HG02870 (cell line): Measurements from ENCODE around the gene PALM.
"Not testable (repeated sequence)": the region's sequence is repeated elsewhere in the genome, so short reads cannot be mapped to it uniquely, and the experiment has no call there.

Experiments
- ATAC-seq: cut with Tn5 transposase; IDR thresholded peaks from one replicate; pipeline ENCODE4 v1.9.1; 2021; ENCODE audit warnings: mild to moderate bottlenecking, moderate library complexity; ENCODE audit not compliant: unreplicated experiment

The PALM gene

DNA sequence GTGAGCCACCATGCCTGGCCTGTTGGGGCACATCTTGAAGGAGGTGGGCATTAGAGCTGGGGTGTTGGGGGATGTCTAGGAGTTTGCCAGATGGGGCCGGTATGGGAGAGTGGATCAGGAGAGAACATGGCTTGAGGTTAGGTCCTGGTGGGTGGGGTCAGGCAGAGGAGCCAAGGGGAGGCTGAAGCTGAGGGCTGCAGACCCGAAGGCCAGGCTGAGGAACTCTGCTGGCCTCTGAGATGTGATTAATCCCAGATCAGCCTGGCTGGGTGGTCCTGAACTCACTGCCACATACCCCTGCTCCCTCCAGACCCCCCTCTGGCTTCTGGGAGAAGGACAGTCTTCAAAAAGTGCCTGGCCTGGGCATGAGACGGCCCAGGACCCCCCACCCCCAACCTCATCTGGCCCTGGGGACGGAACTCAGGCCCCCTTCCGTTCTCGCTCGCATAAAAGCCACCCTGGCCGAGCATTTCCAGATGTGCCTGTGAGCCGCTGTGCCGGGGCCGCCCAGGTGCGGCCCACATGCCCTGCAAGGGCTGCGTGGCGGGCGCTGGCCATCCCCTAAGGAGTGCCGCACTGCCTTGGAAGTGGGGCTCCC lies 29.8 kb upstream of the PALM start:
- no peak for ATAC-seq

DNA sequence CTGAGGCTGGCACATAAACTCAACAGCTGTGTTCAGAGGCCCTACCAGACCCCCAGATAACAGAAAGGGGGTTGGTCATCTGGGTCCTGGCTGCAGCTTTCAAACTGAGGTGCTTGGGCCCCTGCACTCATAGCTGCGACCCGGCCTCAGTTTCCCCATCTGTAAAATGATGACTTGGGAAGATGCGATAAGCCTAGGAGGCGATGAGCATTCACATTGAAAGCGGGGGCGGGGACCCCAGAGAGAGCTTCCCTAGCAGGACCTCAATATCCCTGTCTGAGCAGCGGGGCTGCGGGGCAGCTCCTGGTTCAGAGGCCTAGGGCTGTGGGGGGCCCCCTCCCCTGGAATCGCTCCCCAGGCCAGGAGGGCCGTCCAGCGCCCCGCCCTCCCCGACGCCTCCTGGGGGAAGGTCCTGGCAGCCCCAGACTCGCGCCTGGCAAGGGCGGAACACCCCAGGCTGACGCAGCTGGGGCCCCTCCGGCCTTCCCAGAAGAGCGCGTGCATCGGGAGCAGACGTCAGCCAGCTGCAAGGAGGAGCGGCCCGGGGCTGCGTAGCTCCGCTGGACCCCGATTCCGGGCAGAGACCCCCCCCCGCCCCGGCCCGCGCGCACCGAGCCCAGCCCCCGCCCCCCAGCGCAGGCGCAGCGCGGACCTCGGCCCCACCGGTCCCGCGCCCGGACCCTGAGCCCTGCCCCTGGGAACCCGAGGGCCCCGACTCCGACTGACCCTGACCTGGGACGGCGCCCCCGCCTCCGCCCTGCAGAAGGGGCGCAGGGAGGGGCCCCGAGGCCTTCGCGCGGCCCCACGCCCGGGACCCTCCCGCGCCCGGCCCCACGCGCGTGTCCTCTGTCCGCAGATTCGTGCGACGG lies 29.1 kb upstream of the PALM start:
- peak; percentile 12 for ATAC-seq

DNA sequence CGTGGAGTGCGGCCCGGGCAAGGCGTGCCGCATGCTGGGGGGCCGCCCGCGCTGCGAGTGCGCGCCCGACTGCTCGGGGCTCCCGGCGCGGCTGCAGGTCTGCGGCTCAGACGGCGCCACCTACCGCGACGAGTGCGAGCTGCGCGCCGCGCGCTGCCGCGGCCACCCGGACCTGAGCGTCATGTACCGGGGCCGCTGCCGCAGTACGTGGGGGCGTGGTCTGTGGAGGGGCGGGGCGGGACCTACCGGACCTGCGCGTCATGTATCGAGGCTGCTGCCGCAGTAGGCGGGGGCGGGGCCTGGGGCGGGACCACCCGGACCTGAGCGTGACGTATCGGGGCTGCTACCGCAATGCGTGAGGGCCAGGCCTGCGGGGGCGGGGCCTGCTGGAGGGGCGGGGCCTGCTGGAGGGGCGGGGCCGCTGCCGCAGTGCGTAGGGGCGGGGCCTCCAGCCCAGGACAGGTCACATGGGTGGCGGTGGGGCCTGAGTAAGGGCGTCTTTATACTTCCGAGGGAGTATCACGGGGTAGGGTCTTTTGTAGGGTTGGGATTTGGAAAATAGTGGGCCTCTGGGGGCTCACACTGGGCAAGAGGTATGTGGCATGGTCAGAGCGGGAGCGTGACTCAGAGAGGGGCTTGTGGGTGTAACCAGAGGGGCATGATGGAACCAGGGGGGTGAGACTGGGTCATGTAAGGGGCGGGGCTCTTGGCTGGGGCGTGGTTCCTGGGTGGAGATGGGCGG lies 28.3 kb upstream of the PALM start:
- peak; percentile 64 for ATAC-seq

DNA sequence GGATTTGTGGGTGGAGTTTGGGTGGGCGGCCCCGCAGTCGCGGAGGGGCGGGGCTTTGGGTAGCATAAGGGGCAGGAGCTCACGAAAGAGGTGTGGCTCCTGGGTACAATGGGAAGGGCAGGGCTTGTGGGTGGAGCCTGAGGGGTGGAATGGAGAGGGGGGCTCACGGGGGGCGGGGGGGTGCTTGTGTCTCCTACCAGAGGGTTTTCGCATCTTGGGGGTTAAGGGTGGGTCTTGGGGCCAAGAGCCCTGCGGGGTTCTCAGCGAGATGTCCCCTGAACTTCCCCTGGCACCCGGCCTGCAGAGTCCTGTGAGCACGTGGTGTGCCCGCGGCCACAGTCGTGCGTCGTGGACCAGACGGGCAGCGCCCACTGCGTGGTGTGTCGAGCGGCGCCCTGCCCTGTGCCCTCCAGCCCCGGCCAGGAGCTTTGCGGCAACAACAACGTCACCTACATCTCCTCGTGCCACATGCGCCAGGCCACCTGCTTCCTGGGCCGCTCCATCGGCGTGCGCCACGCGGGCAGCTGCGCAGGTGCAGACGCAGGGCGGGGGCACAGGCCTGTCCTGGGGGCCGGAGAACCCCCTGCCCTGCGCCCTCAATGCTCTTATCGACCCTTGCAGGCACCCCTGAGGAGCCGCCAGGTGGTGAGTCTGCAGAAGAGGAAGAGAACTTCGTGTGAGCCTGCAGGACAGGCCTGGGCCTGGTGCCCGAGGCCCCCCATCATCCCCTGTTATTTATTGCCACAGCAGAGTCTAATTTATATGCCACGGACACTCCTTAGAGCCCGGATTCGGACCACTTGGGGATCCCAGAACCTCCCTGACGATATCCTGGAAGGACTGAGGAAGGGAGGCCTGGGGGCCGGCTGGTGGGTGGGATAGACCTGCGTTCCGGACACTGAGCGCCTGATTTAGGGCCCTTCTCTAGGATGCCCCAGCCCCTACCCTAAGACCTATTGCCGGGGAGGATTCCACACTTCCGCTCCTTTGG lies 27.4 kb upstream of the PALM start:
- ATAC-seq = no peak

DNA sequence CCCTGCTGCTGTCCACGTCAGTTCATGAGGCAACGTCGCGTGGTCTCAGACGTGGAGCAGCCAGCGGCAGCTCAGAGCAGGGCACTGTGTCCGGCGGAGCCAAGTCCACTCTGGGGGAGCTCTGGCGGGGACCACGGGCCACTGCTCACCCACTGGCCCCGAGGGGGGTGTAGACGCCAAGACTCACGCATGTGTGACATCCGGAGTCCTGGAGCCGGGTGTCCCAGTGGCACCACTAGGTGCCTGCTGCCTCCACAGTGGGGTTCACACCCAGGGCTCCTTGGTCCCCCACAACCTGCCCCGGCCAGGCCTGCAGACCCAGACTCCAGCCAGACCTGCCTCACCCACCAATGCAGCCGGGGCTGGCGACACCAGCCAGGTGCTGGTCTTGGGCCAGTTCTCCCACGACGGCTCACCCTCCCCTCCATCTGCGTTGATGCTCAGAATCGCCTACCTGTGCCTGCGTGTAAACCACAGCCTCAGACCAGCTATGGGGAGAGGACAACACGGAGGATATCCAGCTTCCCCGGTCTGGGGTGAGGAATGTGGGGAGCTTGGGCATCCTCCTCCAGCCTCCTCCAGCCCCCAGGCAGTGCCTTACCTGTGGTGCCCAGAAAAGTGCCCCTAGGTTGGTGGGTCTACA lies 25.9 kb upstream of the PALM start:
- no peak for ATAC-seq

DNA sequence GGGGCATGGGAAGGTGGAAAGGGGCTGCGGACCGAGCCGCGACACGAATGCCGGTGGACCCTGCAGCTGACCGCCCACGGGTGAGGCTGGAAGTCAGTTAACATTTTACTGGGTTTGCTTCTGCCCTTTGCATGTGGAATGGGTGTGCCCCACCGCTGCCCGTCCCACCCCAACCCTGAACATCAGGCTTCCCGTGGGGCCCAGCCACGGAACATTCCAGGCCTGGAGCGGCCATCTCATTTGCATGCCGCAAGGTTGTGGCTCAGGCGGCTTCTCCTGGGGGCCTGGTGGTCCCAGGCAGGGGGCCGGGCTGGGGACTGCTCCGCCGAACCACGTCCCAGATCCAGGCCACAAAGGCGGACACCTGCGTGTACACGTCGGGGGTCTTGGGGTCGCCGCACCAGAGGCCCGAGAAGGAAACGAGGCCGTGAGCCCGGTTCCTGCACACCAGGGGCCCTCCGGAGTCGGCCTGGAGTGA lies 23.2 kb upstream of the PALM start:
- no peak for ATAC-seq

DNA sequence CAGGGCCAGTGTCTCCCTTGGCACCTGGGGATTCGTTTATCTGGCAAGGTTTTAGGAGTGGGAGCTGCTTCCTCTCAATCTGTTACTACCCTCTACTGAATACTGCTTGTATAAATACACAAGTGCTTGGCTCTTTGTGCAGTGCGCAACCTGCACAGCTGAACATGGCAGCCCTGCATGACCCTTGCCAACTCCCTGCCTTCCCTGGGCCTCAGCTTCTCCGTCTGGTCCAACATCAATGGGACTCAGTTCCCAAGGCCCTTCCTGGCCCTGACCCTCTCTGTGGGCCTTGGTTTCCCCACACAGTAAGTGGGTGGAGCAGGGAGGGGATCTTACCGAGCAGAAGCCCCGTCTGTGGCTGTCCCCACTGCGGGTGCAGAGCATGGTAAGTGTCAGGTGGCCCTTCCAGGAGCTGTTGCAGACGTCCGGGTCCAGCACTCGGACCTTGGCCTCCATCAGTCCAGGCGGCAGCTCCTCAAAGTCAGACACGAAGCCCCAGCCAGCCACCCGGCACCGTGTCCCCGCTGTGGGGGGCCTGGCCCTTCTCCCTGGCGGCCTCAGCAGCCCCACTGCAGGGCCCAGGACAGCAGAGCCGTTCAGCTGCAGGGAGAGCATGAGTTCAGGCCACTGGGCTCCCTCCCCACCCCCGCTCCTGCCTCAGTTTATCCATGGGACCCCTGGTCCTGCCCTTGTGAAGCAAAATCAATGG lies 22.0 kb upstream of the PALM start:
- no peak for ATAC-seq

DNA sequence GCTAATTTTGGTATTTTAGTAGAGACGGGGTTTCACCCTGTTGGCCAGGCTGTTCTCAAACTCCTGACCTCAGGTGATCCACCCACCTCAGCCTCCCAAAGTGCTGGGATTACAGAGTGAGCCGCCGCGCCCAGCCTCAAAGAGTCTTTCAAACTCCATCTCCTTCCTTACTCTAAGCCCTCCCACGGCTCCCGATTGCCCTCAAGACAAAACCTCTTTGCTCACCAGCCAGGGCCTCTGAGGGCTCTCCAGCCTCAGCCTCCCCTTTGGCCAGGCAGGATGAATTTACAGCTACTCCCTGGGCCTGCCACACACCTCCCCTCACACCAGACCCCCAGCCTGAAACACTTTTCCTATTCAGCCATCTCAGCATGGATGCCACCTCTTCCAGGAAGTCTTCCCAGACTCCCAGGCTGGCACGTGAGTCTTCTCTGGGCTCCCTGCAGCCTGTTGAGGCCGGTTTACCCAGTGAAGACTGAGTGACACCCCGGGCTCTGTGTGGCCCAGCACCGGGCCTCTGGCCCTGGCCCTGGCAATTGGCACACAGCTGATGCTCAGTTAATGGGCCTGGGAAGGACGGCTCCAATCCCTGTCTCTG lies 21.1 kb upstream of the PALM start:
- ATAC-seq = no peak

DNA sequence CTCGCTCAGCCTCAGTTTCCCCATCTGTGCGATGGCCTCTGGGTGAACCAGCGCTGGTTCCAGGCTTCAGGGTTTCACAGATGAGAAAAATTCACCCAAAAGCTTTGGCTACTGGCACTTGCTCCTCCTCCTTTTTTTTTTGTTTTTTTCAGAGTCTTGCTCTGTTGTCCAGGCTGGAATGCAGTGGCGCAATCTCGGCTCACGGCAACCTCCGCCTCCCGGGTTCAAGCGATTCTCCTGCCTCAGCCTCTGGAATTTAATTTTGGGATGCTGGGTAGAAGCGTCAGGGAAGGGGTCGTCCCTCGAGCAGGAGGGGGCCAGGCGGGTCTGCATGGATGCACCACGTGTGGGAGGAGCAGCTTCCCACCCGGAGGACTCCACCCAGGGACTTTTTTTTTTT lies 20.5 kb upstream of the PALM start:
- no peak for ATAC-seq

DNA sequence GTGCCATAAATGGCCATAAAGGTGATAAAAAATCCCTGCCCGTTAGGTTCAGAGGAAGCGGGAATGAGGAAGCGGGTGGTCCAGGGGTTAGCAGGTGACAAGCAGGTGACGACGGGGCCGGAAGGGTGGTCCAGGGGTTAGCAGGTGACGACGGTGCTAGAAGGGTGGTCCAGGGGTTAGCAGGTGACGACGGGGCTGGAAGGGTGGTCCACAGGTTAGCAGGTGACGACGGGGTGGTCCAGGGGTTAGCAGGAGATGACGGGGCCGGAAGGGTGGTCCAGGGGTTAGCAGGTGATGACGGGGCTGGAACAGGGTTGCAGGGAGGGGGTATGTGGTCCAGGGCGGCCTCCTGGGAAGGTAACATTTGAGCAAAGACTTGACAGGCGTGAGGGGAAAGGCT lies 19.7 kb upstream of the PALM start:
- ATAC-seq = no peak

DNA sequence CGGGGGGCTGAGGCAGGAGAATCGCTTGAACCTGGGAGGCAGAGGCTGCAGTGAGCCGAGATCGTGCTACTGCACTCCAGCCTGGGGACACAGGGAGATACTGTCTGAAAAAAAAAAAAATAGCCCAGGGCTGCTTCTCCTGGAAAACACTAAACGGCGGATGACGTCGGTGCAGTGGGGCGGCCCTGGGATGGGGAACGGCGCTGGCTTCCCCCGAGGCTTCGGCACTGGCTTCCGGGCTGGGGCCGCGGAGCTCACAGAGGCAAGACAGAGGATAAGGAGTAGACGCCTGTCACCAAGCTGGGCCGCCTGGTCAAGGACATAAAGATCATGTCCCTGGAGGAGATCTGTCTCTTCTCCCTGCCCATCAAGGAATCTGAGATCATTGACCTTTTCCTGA lies 18.5 kb upstream of the PALM start:
- ATAC-seq = no peak

DNA sequence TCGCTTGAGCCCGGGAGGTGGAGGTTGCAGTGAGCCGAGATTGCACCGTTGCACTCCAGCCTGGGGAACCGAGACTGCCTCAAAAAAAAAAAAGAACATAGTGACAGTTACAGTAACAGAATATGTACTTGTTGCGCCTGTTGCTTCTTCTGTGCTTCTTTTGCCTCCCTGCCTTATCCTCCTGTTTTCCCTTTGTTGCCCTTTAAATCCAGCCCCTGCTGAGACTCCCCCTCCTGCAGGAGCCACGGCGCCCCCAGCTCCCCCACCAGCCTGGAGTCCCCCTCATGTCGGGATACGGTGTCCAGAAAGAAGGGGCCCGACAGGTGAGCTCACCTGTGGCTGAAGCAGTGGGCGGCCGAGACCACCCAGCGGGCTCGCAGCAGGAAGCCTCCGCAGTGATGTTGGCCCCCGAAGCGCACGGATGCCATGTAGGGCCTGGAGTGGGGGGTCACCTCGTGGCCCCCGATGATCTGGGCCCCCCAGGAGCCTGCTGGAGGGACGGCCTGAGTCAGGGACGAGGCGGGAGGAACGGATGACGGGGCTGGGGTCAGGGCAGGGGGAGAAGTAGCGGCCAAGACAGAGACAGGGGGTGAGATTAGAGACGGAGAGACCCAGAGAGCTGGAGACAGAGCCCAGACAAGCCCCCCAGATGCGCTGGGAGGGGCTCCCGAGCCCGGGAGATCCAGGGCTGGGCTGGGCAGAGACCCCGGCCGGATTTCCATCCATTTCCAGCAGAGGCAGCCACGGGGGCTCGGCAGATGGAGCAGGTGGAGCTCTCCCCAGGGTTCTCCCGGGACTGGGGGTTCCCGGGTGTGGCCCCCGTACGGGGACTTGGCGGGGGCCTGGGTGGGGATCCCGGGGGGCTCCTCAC lies 14.0 kb upstream of the PALM start:
- ATAC-seq = no peak

DNA sequence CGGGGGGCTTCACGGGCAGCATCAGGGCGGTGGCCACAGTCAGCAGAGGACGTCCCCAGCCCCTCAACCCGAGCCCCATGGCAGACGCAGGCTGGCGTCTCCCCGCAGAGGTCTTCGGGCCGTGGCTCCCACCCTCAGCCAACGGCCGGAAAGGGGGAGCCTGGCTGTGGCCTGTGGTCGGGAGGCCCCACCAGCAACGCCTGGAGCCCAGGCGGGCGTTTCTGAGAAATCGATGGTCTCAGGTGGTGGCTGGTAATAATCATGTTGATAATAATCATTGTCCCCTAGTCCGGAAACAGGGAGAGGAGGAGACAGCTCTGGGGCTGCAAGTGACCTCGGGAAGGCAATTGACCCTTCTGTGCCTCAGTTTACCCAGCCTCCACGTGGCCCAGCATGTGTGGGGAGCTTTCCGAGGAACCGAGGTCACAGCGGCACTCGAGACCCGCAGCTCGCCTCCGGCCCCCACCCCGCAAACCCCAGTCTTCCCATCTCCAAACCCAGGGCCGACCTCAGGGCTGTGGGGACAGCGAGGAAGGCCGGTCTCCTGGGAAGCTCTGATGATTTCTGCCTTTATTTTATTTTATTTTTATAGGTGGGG lies 13.3 kb upstream of the PALM start, which contains the start of gene PRSS57:
Gene PRSS57 (minus strand): TSS at position 101 of the 598 bp plus-strand sequence. CDS start 22 bp downstream, at position 79.
- ATAC-seq = no peak

DNA sequence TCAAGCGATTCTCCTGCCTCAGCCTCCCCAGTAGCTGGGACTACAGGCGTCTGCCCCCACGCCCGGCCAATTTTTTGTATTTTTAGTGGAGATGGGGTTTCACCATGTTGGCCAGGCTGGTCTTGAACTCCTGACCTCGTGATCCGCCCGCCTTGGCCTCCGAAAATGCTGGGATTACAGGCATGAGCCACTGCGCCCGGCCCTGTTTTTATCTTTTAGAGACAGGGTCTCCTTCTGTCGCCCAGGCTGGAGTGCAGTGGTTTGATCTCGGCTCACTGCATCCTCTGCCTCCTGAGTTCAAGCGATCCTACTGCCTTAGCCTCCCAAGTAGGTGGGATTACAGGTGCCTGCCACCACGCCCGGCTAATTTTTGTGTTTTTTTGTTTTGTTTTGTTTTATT lies 10.2 kb upstream of the PALM start:
- ATAC-seq = not testable (repeated sequence)

DNA sequence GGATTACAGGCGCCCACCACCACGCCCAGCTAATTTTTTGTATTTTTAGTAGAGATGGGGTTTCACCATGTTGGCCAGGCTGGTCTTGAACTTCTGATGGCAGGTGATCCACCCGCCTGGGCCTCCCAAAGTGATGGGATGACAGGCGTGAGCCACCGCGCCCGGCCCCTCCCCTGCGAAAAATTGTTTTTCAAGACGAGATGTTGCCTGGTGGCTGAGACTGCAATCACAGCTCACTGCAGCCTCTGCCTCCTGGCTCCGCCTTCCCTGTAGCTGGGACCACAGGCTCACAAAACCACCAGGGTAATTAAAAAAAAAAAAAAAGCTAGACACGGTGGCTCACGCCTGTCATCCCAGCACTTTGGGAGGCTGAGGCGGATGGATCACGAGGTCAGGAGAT lies 8.8 kb upstream of the PALM start:
- not testable (repeated sequence) for ATAC-seq

DNA sequence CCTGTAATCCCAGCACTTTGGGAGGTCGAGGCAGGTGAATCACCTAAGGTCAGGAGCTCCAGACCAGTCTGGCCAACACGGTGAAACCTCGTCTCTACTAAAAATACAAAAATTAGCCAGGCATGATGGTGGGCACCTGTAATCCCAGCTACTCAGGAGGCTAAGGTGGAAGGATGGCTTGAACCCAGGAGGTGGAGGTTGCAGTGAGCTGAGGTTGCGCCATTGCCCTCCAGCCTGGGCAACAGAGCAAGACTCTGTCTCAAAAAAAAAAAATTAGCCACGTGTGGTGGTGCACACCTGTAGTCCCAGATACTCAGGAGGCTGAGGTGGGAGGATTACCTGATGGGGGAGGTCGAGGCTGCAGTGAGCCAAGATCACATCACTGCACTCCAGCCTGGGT lies 5.9 kb upstream of the PALM start:
- not testable (repeated sequence) for ATAC-seq

DNA sequence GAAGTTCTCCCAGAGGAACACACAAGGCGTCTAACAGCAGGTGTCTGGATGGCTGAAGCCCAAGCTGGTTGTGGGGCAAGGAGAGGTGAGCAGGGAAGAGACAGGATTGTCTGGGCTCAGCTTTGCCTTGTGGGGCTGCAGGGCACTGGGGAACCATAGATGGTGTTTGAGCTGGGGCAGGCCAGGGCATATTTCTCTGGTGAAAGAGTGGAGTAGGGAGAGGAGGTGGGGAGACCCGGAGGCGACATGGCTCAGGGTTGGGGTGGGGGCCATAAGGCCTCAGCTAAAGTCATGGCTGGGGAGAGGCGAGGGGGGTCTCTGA lies 5.4 kb upstream of the PALM start:
- no peak for ATAC-seq
